Peyer's patch (tissue), 4 donors: ENCODE measurements around the gene SCARF2.

Source experiments
- POLR2A ChIP-seq, 2 donors: fragments of 450-650 bp; IDR thresholded peaks; one replicate each; pipeline ENCODE4 v1.5.1; 2017; ENCODE audit warnings: antibody characterized with exemption in 2 of 2, mild to moderate bottlenecking in 2 of 2, moderate library complexity in 2 of 2
- TF ChIP-seq, protein P1 (sequence below), 6 experiments: fragments of 450-650 bp in 4 of 6; fragments of 200-600 bp in 2 of 6; sonication (generic) in 1 of 6; IDR thresholded peaks; one replicate each; pipeline ENCODE4 v1.5.1; 2017 to 2019; ENCODE audit warnings: antibody characterized with exemption in 6 of 6, mild to moderate bottlenecking in 3 of 6, moderate library complexity in 1 of 6

DNA sequence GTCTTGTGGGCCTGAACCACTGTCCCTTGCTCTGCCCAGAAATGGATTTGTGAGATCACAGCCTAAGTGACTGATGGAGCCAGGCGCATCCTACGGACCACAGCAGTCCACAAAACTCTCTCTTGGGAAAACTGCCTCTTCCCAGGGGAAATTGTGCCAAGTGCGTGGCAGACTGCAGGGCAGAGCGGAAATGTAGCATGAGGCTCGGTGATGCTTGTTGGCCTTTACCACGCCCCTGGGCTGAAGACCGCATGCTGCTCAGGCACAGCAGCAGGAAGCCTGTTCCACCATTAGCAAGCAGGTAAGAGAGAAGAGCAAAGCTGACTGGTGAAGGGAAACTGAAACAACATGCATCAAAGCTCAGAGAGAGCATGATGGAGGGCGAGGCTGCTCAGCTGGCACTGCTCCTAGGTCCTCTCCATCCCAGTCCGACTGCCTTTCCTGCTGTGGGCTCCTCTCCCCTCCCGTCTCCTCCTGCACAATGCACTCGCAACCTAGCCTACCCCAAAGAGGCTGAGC, 26.5 kb upstream of the SCARF2 start:
- TF ChIP-seq, protein P1, sequence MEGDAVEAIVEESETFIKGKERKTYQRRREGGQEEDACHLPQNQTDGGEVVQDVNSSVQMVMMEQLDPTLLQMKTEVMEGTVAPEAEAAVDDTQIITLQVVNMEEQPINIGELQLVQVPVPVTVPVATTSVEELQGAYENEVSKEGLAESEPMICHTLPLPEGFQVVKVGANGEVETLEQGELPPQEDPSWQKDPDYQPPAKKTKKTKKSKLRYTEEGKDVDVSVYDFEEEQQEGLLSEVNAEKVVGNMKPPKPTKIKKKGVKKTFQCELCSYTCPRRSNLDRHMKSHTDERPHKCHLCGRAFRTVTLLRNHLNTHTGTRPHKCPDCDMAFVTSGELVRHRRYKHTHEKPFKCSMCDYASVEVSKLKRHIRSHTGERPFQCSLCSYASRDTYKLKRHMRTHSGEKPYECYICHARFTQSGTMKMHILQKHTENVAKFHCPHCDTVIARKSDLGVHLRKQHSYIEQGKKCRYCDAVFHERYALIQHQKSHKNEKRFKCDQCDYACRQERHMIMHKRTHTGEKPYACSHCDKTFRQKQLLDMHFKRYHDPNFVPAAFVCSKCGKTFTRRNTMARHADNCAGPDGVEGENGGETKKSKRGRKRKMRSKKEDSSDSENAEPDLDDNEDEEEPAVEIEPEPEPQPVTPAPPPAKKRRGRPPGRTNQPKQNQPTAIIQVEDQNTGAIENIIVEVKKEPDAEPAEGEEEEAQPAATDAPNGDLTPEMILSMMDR (IDR thresholded peaks at IDR 0.05) = no peak
- TF ChIP-seq POLR2A (IDR thresholded peaks at IDR 0.05) = no peak
